K562 (cell line): Measurements from ENCODE around the gene ADAM30. TPM values are rescaled to one million over a fixed set of nuclear protein-coding genes. Genes with fewer than 3 reads are reported as not detected.

Source experiments
- ATAC-seq: fragments of 200-7000 bp; cut with Tn5 transposase; 3 replicates; pipeline ENCODE4 v1.9.1; 2020; ENCODE audit warnings: moderate library complexity
- BruUV-seq: library from RNA; stranded (reverse); fragments of 400-500 nt; replicated peaks from 2 replicates; lab custom pipeline; 2021; lab: Mats Ljungman, UMichigan
- CTCF ChIA-PET: fragments of 300-600 bp; formaldehyde crosslinking; extraction: SDS; loops from one replicate; lab custom pipeline; 2021; ENCODE audit warnings: low intra/inter-chr PET ratio; lab: Yijun Ruan, JAX
- POLR2A ChIA-PET: fragments of 300-600, 350-650 bp; sonication (Branson Sonifier 250); formaldehyde crosslinking; extraction: SDS; loops from one replicate; lab custom pipeline; 2021; ENCODE audit warnings: antibody characterized with exemption, inconsistent platforms; lab: Yijun Ruan, JAX
- DNase-seq, 4 experiments: peaks; one replicate each; pipeline versions ENCODE4 v3.0.0 to v3.0.0-alpha.2; 2011 to 2018; ENCODE audit warnings: low spot score in 3 of 4, mixed read lengths in 3 of 4; ENCODE audit errors: extremely low read depth in 1 of 4
- FAIRE-seq: peaks from 2 replicates; lab custom pipeline; 2011; peaks lifted over from hg19 to GRCh38; lab: Jason Lieb, UNC
- H2AFZ ChIP-seq: 2 replicates; pipeline ENCODE4 v1.6.0; 2011; ENCODE audit warnings: low read depth, low read length, control low read depth, inconsistent platforms
- H3K27ac ChIP-seq: fragments of 200-600 bp; 3 replicates; pipeline ENCODE4 v1.8.0; 2011; ENCODE audit warnings: low read depth, mild to moderate bottlenecking, control low read depth, inconsistent platforms, low read length, moderate library complexity, mixed read lengths; ENCODE audit errors: extremely low read depth
- H3K27me3 ChIP-seq, 2 experiments: fragments of 300-600 bp in 1 of 2; 2 replicates in 1 of 2; 3 replicates in 1 of 2; pipeline versions ENCODE4 v1.6.0 to v1.8.0; 2011; ENCODE audit warnings: inconsistent platforms in 2 of 2, low read length in 2 of 2, mild to moderate bottlenecking in 1 of 2, mixed read lengths in 1 of 2, moderate library complexity in 1 of 2; ENCODE audit not compliant: control insufficient read depth in 2 of 2, insufficient read depth in 2 of 2
- H3K36me3 ChIP-seq: fragments of 300-600 bp; 3 replicates; pipeline ENCODE4 v1.8.0; 2011; ENCODE audit warnings: mild to moderate bottlenecking, low read length, inconsistent platforms; ENCODE audit not compliant: control insufficient read depth, insufficient read depth
- H3K4me1 ChIP-seq, 2 experiments: fragments of 200-600 bp in 1 of 2; replicated peaks in 1 of 2; 2 replicates in 1 of 2; 3 replicates in 1 of 2; pipeline versions ENCODE4 v1.5.1 to v1.8.0; 2011; ENCODE audit warnings: inconsistent platforms in 2 of 2, low read length in 2 of 2, mild to moderate bottlenecking in 1 of 2, mixed read lengths in 1 of 2, moderate library complexity in 1 of 2; ENCODE audit not compliant: control insufficient read depth in 2 of 2, insufficient read depth in 2 of 2
- H3K4me2 ChIP-seq: 2 replicates; pipeline ENCODE4 v1.6.1; 2011; ENCODE audit warnings: low read length, control low read depth, inconsistent platforms, mixed read lengths; ENCODE audit not compliant: insufficient read depth
- H3K4me3 ChIP-seq: fragments of 200-600 bp; sonication (generic), shearing (Covaris generic); 2 replicates; pipeline ENCODE4 v1.5.1; 2016; ENCODE audit warnings: control low read depth, inconsistent platforms
- H3K79me2 ChIP-seq: fragments of 200-600 bp; 3 replicates; pipeline ENCODE4 v1.8.0; 2011; ENCODE audit warnings: low read length, inconsistent platforms; ENCODE audit not compliant: control insufficient read depth, insufficient read depth
- H3K9ac ChIP-seq, 2 experiments: 2 replicates each; pipeline versions ENCODE4 v1.6.0 to v1.6.1; 2011; ENCODE audit warnings: low read depth in 2 of 2, low read length in 2 of 2, control low read depth in 1 of 2, inconsistent platforms in 1 of 2, mild to moderate bottlenecking in 1 of 2, mixed read lengths in 1 of 2; ENCODE audit not compliant: insufficient read depth in 1 of 2
- H3K9me1 ChIP-seq: one replicate; pipeline ENCODE4 v1.6.0; 2011; ENCODE audit warnings: inconsistent platforms, mild to moderate bottlenecking, low read length, moderate library complexity; ENCODE audit not compliant: control insufficient read depth, insufficient read depth
- H3K9me3 ChIP-seq: replicated peaks from 2 replicates; pipeline ENCODE4 v1.5.1; 2011; ENCODE audit warnings: low read depth, low read length, inconsistent platforms; ENCODE audit not compliant: control insufficient read depth, insufficient read depth
- H4K20me1 ChIP-seq: replicated peaks from 2 replicates; pipeline ENCODE4 v1.6.1; 2011; ENCODE audit warnings: low read length, inconsistent platforms, mixed read lengths; ENCODE audit not compliant: control insufficient read depth, insufficient read depth
- ARID1B ChIP-seq: fragments of 450-650 bp; IDR thresholded peaks from 2 replicates; pipeline ENCODE4 v1.6.1; 2016; ENCODE audit warnings: antibody characterized with exemption, mild to moderate bottlenecking, inconsistent platforms
- in situ Hi-C: fragments of 300-500 bp; cut with MboI; formaldehyde crosslinking; loops from 4 replicates; pipeline ENCODE4 v1.15.0; 2018; ENCODE audit warnings: inconsistent platforms, mixed read lengths
- intact Hi-C: fragments of 100-400 bp; cut with micrococcal nuclease; formaldehyde crosslinking; loops from 2 replicates; pipeline ENCODE4 v1.14.2; 2022
- polyA plus RNA-seq, 8 experiments: library from polyadenylated mRNA; depleted of rRNA in 4 of 8; stranded (reverse) in 5 of 8; unstranded in 3 of 8; fragments of >200 nt; fragmentation: Nextera tagmentation in 2 of 8; fragmentation: Illumina TruSeq in 1 of 8; extraction: Ambion mirVana in 2 of 8; extraction: Trizol in 1 of 8; gene quantifications; 2 replicates each; pipeline versions ENCODE4 v1.2.1 to v1.2.3, GENCODE V29; 2011 to 2014; ENCODE audit warnings: inconsistent platforms in 1 of 8, missing spikeins in 1 of 8
- total RNA-seq, 7 experiments: library from RNA; depleted of rRNA in 6 of 7; stranded (reverse); fragments of >200 nt in 6 of 7; fragmentation: Illumina TruSeq in 2 of 7; extraction: Trizol in 2 of 7; gene quantifications; 2 replicates each; pipeline versions ENCODE4 v1.2.1 to v1.2.3, GENCODE V29; 2011 to 2021; ENCODE audit warnings: low replicate concordance in 1 of 7
- TF ChIP-seq, protein P1 (sequence below): IDR thresholded peaks from 3 replicates; pipeline ENCODE4 v1.6.1; 2011; ENCODE audit warnings: borderline replicate concordance, mild to moderate bottlenecking; ENCODE audit not compliant: insufficient read length, insufficient read depth
- TF ChIP-seq, protein P2 (sequence below): fragments of 250-450 bp; sonication (Bioruptor Pico); IDR thresholded peaks from 2 replicates; pipeline ENCODE4 v1.5.1; 2021; ENCODE audit warnings: mild to moderate bottlenecking

The ADAM30 gene
- total and polyA plus RNA-seq, 9 of the 15 experiments (the other 6 are each of a cell fraction or from before 2014, with no cell fraction given): not detected

DNA sequence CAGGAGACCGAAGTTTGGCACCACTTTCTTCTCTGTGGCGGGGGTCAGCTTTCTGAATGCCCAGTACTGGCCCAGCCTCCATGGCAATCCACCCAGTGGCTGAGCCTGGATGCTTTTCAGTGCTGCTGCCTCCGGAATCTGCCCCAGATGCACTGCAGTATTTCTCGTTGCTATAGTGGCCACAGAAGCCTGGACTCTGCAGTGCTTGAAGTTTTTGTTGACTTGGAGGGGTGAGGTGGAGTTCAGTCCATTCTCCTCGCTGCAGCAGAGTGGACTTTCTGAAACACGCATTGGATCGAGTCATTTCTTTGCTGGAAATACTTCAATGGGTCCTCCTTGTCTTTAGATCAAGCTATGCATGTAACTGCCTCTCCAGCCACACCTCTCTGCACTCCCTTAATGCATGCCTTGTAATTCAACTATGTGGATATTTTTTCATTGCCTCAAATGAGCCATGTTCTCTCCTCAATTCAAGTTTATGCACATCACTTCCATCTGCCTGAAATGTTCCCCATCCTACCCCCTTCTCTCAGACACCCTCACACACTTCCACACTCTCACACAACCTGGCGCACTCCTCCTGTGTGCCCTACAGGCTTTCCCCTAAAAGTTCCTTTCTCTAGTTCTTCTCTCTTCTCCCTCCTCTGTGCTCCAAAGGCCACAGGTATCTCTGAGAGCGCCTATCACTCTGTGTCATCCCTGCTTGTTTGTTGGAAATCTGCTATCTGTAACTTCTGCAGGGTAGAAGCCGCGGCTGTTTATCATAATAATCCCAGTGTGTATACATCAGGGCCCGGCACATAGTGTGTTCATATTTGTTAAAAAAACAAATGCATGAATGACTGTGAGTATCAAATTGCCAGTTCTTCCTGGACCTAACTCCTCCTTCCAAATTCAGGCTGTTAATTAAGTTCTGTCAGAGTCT lies 16.5 kb downstream of the ADAM30 start (continued):
- TF ChIP-seq, protein P1, sequence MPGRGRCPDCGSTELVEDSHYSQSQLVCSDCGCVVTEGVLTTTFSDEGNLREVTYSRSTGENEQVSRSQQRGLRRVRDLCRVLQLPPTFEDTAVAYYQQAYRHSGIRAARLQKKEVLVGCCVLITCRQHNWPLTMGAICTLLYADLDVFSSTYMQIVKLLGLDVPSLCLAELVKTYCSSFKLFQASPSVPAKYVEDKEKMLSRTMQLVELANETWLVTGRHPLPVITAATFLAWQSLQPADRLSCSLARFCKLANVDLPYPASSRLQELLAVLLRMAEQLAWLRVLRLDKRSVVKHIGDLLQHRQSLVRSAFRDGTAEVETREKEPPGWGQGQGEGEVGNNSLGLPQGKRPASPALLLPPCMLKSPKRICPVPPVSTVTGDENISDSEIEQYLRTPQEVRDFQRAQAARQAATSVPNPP: no peak
- TF ChIP-seq ARID1B: peak; percentile 52

DNA sequence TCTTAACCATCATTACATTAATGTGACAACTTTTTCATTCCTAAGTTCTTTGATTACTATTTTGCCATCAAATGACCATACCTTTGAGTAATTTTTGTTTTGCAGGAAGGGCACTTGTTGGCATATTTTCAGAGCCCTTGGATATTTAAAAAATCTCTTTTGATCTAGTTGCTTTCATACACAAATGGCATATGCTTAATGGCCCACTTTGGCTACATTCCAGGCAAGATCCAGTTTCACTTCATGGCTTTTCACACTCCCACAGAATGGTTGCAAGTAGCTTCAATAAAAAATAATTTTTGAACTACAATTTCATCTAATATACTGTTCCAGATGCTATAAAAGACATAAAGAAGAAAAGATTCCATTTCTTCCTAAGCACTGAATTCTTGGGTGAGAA lies 18.1 kb downstream of the ADAM30 start:
- Histone ChIP-seq H3K36me3 (no peaks in the 10 kb centered on the region), H3K4me3 (no peak overlapping the region), H3K27ac (no peak overlapping the region), H3K27me3 (no peaks in the 10 kb centered on the region), H4K20me1 (no peaks in the 10 kb centered on the region), H3K4me1 (peaks cover 4 to 20% of the 10 kb centered on the region in 2 experiments; a peak in 3 of 5 replicates), H3K79me2 (no peaks in the 10 kb centered on the region), H3K4me2 (no peak overlapping the region), H2AFZ (no peak overlapping the region), H3K9me3 (no peaks in the 10 kb centered on the region), H3K9me1 (no peaks in the 10 kb centered on the region), H3K9ac (no peak overlapping the region)
- no TSS peak for BruUV-seq
- ChIA-PET POLR2A (interaction anchor here (0.6 kb wide), 1 partner anchor 100 kb away, joined by 3 read pairs; no protein-coding TSS in a partner anchor), CTCF (no interaction called here)
- FAIRE-seq (no peak), ATAC-seq (no peak), DNase-seq (no peak)
- TF ChIP-seq, protein P2, sequence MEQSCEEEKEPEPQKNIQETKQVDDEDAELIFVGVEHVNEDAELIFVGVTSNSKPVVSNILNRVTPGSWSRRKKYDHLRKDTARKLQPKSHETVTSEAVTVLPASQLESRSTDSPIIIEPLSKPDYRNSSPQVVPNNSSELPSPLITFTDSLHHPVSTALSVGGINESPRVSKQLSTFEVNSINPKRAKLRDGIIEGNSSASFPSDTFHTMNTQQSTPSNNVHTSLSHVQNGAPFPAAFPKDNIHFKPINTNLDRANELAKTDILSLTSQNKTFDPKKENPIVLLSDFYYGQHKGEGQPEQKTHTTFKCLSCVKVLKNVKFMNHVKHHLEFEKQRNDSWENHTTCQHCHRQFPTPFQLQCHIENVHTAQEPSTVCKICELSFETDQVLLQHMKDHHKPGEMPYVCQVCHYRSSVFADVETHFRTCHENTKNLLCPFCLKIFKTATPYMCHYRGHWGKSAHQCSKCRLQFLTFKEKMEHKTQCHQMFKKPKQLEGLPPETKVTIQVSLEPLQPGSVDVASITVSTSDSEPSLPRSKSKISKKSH (CRISPR knock-in tag): no peak
- intact Hi-C loops: no loop called here
- in situ Hi-C loops: no loop called here
